ENCODE data around the gene RBFA. TPM values are rescaled to one million over a fixed set of nuclear protein-coding genes. Genes with fewer than 3 reads are reported as not detected.

Gene RBFA
- total RNA-seq, 1 donor from 2014 or later: 19.4 TPM

- ATAC-seq: no peak
Measured at GRCh38 chr18:80076379-80076778, 42.1 kb downstream of the RBFA start.

DNA sequence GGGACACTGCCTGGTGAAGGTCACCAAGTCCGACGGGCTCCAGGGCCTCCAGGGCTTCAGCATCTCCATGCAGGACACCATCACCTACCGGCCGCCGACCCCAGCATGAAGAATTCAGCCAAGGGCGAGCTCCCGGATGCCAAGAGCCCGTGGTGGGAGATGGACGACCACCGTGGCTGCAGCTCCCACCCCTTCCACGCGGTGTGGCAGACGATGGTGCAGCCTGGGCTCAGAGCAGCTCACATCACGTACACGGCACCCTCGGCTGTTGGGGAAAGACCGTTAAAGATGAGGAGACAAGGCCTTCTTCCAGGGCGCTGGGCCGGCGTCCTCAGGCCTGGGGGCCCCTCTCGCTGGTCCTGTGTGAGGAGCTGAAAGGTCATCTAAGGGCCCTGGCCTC lies 43.6 kb downstream of the RBFA start:
- no peak for ATAC-seq

Other genes with a start within 250 kb of the RBFA start
- gene KCNG2, start 236.5 kb upstream of the RBFA start, total RNA-seq: 0.20 TPM
- 29.1 TPM for gene SLC66A2, start 82.8 kb upstream of the RBFA start, total RNA-seq
- gene HSBP1L1, start 69.8 kb upstream of the RBFA start, total RNA-seq: 15.5 TPM
- 77.1 TPM for gene TXNL4A, start 45.9 kb upstream of the RBFA start, total RNA-seq
- gene ADNP2, start 74.8 kb downstream of the RBFA start, total RNA-seq: 13.3 TPM
- 33.8 TPM for gene PARD6G, start 213.1 kb downstream of the RBFA start, total RNA-seq